Middle frontal gyrus (tissue), 1 donor: ENCODE results near the gene CECR2.
A peak's percentile ranks its signal among the peaks of the same experiment; 100 is the strongest.
"Not testable (repeated sequence)": the region's sequence is repeated elsewhere in the genome, so short reads cannot be mapped to it uniquely, and the experiment has no call there.

Experiments
- DNase-seq: peaks from one replicate; pipeline ENCODE4 v3.0.0-alpha.2; 2015; ENCODE audit warnings: low spot score; ENCODE audit errors: extremely low spot score

Gene CECR2

GRCh38 chr22:17566016-17566687 is 196.9 kb downstream of the CECR2 start:
- DNase-seq: not testable (repeated sequence)

- no peak for DNase-seq
Observed at GRCh38 chr22:17566776-17567175, 197.5 kb downstream of the CECR2 start.

- peak; percentile 6 for DNase-seq
Observed at GRCh38 chr22:17569971-17570511, 200.8 kb downstream of the CECR2 start.

- peak; percentile 21 for DNase-seq
Observed at GRCh38 chr22:17570851-17571631, 201.8 kb downstream of the CECR2 start.

- no peak for DNase-seq
Observed at GRCh38 chr22:17575151-17575550, 205.9 kb downstream of the CECR2 start.

GRCh38 chr22:17575681-17576080 is 206.4 kb downstream of the CECR2 start:
- DNase-seq: no peak

GRCh38 chr22:17576470-17576869 is 207.2 kb downstream of the CECR2 start:
- DNase-seq: no peak

- peak; percentile 46 for DNase-seq
Observed at GRCh38 chr22:17578136-17578754, 209.0 kb downstream of the CECR2 start.

- DNase-seq: no peak
Observed at GRCh38 chr22:17579535-17579981, 210.3 kb downstream of the CECR2 start.

GRCh38 chr22:17580441-17581031 is 211.3 kb downstream of the CECR2 start:
- no peak for DNase-seq

- no peak for DNase-seq
Observed at GRCh38 chr22:17581056-17581455, 211.8 kb downstream of the CECR2 start.

GRCh38 chr22:17581631-17582030 is 212.4 kb downstream of the CECR2 start:
- DNase-seq: no peak

- no peak for DNase-seq
Observed at GRCh38 chr22:17583151-17583550, 213.9 kb downstream of the CECR2 start.

- DNase-seq: no peak
Observed at GRCh38 chr22:17586831-17587440, 217.7 kb downstream of the CECR2 start.

- DNase-seq: no peak
Observed at GRCh38 chr22:17587629-17588028, 218.4 kb downstream of the CECR2 start.

GRCh38 chr22:17588606-17589005 is 219.3 kb downstream of the CECR2 start:
- DNase-seq: no peak

GRCh38 chr22:17589810-17590375 is 220.6 kb downstream of the CECR2 start:
- DNase-seq: no peak

- no peak for DNase-seq
Observed at GRCh38 chr22:17590586-17590985, 221.3 kb downstream of the CECR2 start.

GRCh38 chr22:17592201-17592600 is 222.9 kb downstream of the CECR2 start:
- DNase-seq: no peak

GRCh38 chr22:17596226-17596625 is 227.0 kb downstream of the CECR2 start:
- no peak for DNase-seq

GRCh38 chr22:17597217-17597616 is 228.0 kb downstream of the CECR2 start:
- DNase-seq: no peak
